CD14-positive monocyte (primary cell): ENCODE data around the gene TEKTIP1. TPM values are rescaled to one million over a fixed set of nuclear protein-coding genes. Genes with fewer than 3 reads are reported as not detected.

Experiments used
- DNase-seq, 3 donors: peaks; one replicate each; pipeline ENCODE4 v3.0.0-alpha.2; 2011 to 2022
- H2AFZ ChIP-seq: 2 replicates; pipeline ENCODE4 v1.6.0; 2012; ENCODE audit warnings: mild to moderate bottlenecking, low read depth, low read length, inconsistent platforms; ENCODE audit not compliant: insufficient read depth, poor library complexity, severe bottlenecking
- H3K27ac ChIP-seq, 2 donors: 1 replicate in 1 of 2; 2 replicates in 1 of 2; pipeline ENCODE4 v1.5.1; 2012 to 2013; ENCODE audit warnings: low read length in 2 of 2, control low read depth in 1 of 2, inconsistent platforms in 1 of 2, low read depth in 1 of 2, mild to moderate bottlenecking in 1 of 2
- H3K27me3 ChIP-seq, 2 donors: one replicate each; pipeline versions ENCODE4 v1.6.0 to v1.6.1; 2011 to 2013; ENCODE audit warnings: low read length in 2 of 2; ENCODE audit not compliant: control insufficient read depth in 2 of 2, insufficient read depth in 2 of 2
- H3K36me3 ChIP-seq, 2 donors: replicated peaks in 1 of 2; 1 replicate in 1 of 2; 2 replicates in 1 of 2; pipeline versions ENCODE4 v1.5.1 to v1.6.1; 2012 to 2013; ENCODE audit warnings: low read length in 2 of 2, control low read depth in 1 of 2, inconsistent platforms in 1 of 2, mild to moderate bottlenecking in 1 of 2; ENCODE audit not compliant: insufficient read depth in 2 of 2, control insufficient read depth in 1 of 2
- H3K4me1 ChIP-seq, 2 donors: 1 replicate in 1 of 2; 2 replicates in 1 of 2; pipeline versions ENCODE4 v1.5.1 to v1.6.1; 2012 to 2013; ENCODE audit warnings: low read length in 2 of 2, control low read depth in 1 of 2, inconsistent platforms in 1 of 2, mild to moderate bottlenecking in 1 of 2, moderate library complexity in 1 of 2; ENCODE audit not compliant: insufficient read depth in 2 of 2, control insufficient read depth in 1 of 2
- H3K4me2 ChIP-seq: replicated peaks from 2 replicates; pipeline ENCODE3; 2012; ENCODE audit warnings: low read length, moderate library complexity, mild to moderate bottlenecking; ENCODE audit not compliant: poor library complexity, severe bottlenecking; ENCODE audit errors: extremely low read depth
- H3K4me3 ChIP-seq, 3 experiments: fragments of 200-600 bp in 1 of 3; sonication (generic) in 1 of 3; replicated peaks in 1 of 3; 1 replicate in 2 of 3; 2 replicates in 1 of 3; pipeline ENCODE4 v1.5.1; 2011 to 2013; ENCODE audit warnings: low read length in 3 of 3, mild to moderate bottlenecking in 3 of 3, control low read depth in 2 of 3, low read depth in 2 of 3, inconsistent platforms in 1 of 3, moderate library complexity in 1 of 3
- H3K79me2 ChIP-seq: 2 replicates; pipeline ENCODE4 v1.6.0; 2012; ENCODE audit warnings: mild to moderate bottlenecking, control low read depth, inconsistent platforms, low read length, moderate library complexity; ENCODE audit not compliant: insufficient read depth
- H3K9ac ChIP-seq: 2 replicates; pipeline ENCODE4 v1.6.0; 2017; ENCODE audit warnings: low read length, mild to moderate bottlenecking; ENCODE audit not compliant: insufficient read depth, poor library complexity, severe bottlenecking
- H3K9me3 ChIP-seq, 2 donors: replicated peaks in 1 of 2; 1 replicate in 1 of 2; 2 replicates in 1 of 2; pipeline versions ENCODE4 v1.5.1 to v1.6.1; 2012 to 2013; ENCODE audit warnings: low read length in 2 of 2, control low read depth in 1 of 2; ENCODE audit not compliant: control insufficient read depth in 1 of 2, insufficient read depth in 1 of 2
- H4K20me1 ChIP-seq: 2 replicates; pipeline ENCODE4 v1.6.0; 2012; ENCODE audit warnings: mild to moderate bottlenecking, low read length, control low read depth, moderate library complexity; ENCODE audit not compliant: insufficient read depth
- H3K27ac Mint-ChIP-seq, 7 donors: one replicate each; pipeline ENCODE4 v1.8.0; 2020; ENCODE audit warnings: mild to moderate bottlenecking in 7 of 7, mixed read lengths in 7 of 7, moderate library complexity in 6 of 7, inconsistent platforms in 2 of 7
- H3K27me3 Mint-ChIP-seq, 3 donors: one replicate each; pipeline ENCODE4 v1.8.0; 2021 to 2022; ENCODE audit warnings: low read depth in 3 of 3, mild to moderate bottlenecking in 3 of 3, mixed read lengths in 3 of 3, moderate library complexity in 3 of 3, inconsistent platforms in 1 of 3
- H3K36me3 Mint-ChIP-seq, 2 donors: one replicate each; pipeline ENCODE4 v1.8.0; 2020; ENCODE audit warnings: mixed read lengths in 2 of 2, inconsistent platforms in 1 of 2, mild to moderate bottlenecking in 1 of 2
- H3K4me1 Mint-ChIP-seq: one replicate; pipeline ENCODE4 v1.8.0; 2020; ENCODE audit warnings: mild to moderate bottlenecking, mixed read lengths
- H3K4me3 Mint-ChIP-seq, 2 donors: one replicate each; pipeline ENCODE4 v1.8.0; 2020; ENCODE audit warnings: mild to moderate bottlenecking in 2 of 2, mixed read lengths in 2 of 2, moderate library complexity in 1 of 2
- H3K9me3 Mint-ChIP-seq, 7 donors: one replicate each; pipeline ENCODE4 v1.8.0; 2020 to 2022; ENCODE audit warnings: mixed read lengths in 7 of 7, mild to moderate bottlenecking in 6 of 7, moderate library complexity in 6 of 7, inconsistent platforms in 2 of 7
- WGBS: methylation state at CpG from one replicate; pipeline ENCODE4 v1.1.5; 2013; ENCODE audit warnings: missing lambda C conversion rate; ENCODE audit not compliant: insufficient coverage; 5-methylcytosine and 5-hydroxymethylcytosine counted together
- intact Hi-C, 2 donors: fragments of 100-400 bp; cut with micrococcal nuclease; formaldehyde crosslinking; loops; one replicate each; pipeline versions ENCODE4 v1.15.0 to v1.15.1; 2023
- polyA plus RNA-seq, 3 donors: library from polyadenylated mRNA; depleted of rRNA in 1 of 3; unstranded in 2 of 3; stranded (reverse) in 1 of 3; fragments of 300-500 nt in 2 of 3; fragments of >200 nt in 1 of 3; fragmentation: Illumina TruSeq in 2 of 3; gene quantifications; 1 replicate in 2 of 3; 2 replicates in 1 of 3; pipeline ENCODE4 v1.2.3, GENCODE V29; 2012 to 2021
- TF ChIP-seq, protein P1 (sequence below): fragments of 200-600 bp; IDR thresholded peaks from one replicate; pipeline ENCODE4 v1.8.0; 2022; ENCODE audit warnings: antibody characterized with exemption, mild to moderate bottlenecking

The TEKTIP1 gene
- polyA plus RNA-seq, 3 donors = 1.8 TPM; not detected in 2

DNA sequence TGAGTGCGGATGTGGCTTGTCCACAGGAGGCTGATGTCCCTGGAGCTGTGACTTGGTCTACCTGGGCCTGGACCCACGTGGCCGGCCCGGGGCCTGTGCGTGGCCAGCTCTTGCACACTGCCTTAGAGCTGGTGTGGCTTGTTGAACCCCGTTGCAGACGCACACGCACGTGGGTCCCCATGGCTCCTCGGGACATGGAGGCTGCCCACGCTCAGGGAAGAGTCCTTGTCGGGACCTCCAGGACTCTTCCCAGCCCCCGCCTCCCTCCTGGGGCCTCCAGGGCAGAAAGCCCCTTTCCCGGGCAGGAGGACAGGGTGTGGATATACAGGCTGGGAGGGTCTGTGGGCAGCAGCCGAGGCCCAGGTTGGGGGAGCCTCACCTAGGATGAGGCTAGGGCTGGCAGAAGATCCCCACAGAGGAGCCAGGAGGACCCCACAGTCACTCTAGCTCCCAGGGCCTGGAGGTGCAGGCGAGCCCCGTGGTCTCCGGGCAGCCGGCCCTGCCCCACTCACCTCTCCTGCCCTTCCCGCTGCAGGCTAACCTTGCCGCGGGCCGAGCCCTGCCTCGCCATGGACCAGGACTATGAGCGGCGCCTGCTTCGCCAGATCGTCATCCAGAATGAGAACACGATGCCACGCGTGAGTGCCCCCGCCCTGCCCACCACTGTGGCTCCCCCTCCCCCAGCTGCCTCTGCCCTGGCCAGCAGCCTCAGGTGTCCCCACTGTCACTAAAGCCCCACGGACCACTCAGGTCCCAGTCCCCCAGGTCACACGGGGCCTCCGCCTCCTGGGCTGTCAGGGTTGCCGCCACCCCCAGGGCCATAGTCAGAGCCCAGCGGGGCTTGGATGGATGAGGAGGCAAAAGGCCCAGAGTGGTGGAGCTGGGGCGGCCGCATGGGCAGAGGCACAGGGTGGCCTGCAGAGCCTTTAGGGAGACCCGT, 16.3 kb upstream of the TEKTIP1 start:
- intact Hi-C loops = no loop called here
- no peaks in the 10 kb centered on the region for H3K4me1 Mint-ChIP-seq
- peak overlapping the region in 2 of 7 donors; percentile 7 to 25 for H3K27ac Mint-ChIP-seq
- Histone ChIP-seq H2AFZ (no peak overlapping the region), H4K20me1 (peaks cover 83% of the 10 kb centered on the region), H3K79me2 (peaks cover 63% of the 10 kb centered on the region), H3K4me1 (no peaks in the 10 kb centered on the region), H3K27me3 (no peaks in the 10 kb centered on the region), H3K27ac (no peak overlapping the region), H3K36me3 (peaks cover 72 to 89% of the 10 kb centered on the region in 2 donors), H3K4me2 (no peak overlapping the region), H3K4me3 (no peak overlapping the region), H3K9me3 (no peaks in the 10 kb centered on the region), H3K9ac (no peak overlapping the region)
- no peak for DNase-seq
- peaks cover 0 to 2% (median 0%) of the 10 kb centered on the region in 7 donors for H3K9me3 Mint-ChIP-seq
- H3K27me3 Mint-ChIP-seq = peaks cover 0 to 1% (median 0%) of the 10 kb centered on the region in 3 donors
- H3K4me3 Mint-ChIP-seq = no peak overlapping the region
- TF ChIP-seq, protein P1, sequence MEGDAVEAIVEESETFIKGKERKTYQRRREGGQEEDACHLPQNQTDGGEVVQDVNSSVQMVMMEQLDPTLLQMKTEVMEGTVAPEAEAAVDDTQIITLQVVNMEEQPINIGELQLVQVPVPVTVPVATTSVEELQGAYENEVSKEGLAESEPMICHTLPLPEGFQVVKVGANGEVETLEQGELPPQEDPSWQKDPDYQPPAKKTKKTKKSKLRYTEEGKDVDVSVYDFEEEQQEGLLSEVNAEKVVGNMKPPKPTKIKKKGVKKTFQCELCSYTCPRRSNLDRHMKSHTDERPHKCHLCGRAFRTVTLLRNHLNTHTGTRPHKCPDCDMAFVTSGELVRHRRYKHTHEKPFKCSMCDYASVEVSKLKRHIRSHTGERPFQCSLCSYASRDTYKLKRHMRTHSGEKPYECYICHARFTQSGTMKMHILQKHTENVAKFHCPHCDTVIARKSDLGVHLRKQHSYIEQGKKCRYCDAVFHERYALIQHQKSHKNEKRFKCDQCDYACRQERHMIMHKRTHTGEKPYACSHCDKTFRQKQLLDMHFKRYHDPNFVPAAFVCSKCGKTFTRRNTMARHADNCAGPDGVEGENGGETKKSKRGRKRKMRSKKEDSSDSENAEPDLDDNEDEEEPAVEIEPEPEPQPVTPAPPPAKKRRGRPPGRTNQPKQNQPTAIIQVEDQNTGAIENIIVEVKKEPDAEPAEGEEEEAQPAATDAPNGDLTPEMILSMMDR = no peak
- peaks cover 41 to 75% of the 10 kb centered on the region in 2 donors for H3K36me3 Mint-ChIP-seq
- WGBS = 96% methylated on average over 34 of the region's 40 CpGs

- Mint-ChIP-seq H3K27me3 (peaks cover 0 to 1% (median 0%) of the 10 kb centered on the region in 3 donors), H3K9me3 (peaks cover 0 to 2% (median 0%) of the 10 kb centered on the region in 7 donors), H3K36me3 (peaks cover 41 to 74% of the 10 kb centered on the region in 2 donors), H3K27ac (peak overlapping the region in 1 of 7 donors; percentile 58), H3K4me1 (no peaks in the 10 kb centered on the region), H3K4me3 (no peak overlapping the region)
- intact Hi-C loops = no loop called here
- no peak overlapping the region for H3K9ac ChIP-seq
- peaks cover 54% of the 10 kb centered on the region for H3K79me2 ChIP-seq
- no peak overlapping the region for H3K4me3 ChIP-seq
- no peak for DNase-seq
- H3K36me3 ChIP-seq = peaks cover 76 to 92% of the 10 kb centered on the region in 2 donors
- no peak overlapping the region for H3K4me2 ChIP-seq
- H3K4me1 ChIP-seq = no peaks in the 10 kb centered on the region
- 97% methylated on average over 20 of the region's 21 CpGs for WGBS
- H3K27me3 ChIP-seq = no peaks in the 10 kb centered on the region
- H3K27ac ChIP-seq = no peak overlapping the region
- H4K20me1 ChIP-seq = peaks cover 75% of the 10 kb centered on the region
- H2AFZ ChIP-seq = no peak overlapping the region
- TF ChIP-seq, protein P1 = no peak
- H3K9me3 ChIP-seq = no peaks in the 10 kb centered on the region
These were observed 15.5 kb upstream of the TEKTIP1 start for GRCh38 chr19:3523361-3524077.
